Measurements from ENCODE around the gene TCAP.
A peak's percentile ranks its signal among the peaks of the same experiment; 100 is the strongest.
"Not testable (repeated sequence)": the region's sequence is repeated elsewhere in the genome, so short reads cannot be mapped to it uniquely, and the experiment has no call there.

The TCAP gene

GRCh38 chr17:39679521-39680192, 14.5 kb downstream of the TCAP start:
- no peak for DNase-seq (ENCODE audit: low read depth, low spot score)

- no peak for DNase-seq (ENCODE audit: low read depth, low spot score)
Observed at GRCh38 chr17:39683295-39683939, 18.3 kb downstream of the TCAP start.

GRCh38 chr17:39684369-39685192, 19.4 kb downstream of the TCAP start:
- no peak for DNase-seq (ENCODE audit: low read depth, low spot score)

GRCh38 chr17:39687101-39687545, 22.0 kb downstream of the TCAP start:
- DNase-seq (ENCODE audit: low read depth, low spot score) = no peak

- peak; percentile 77 for DNase-seq (ENCODE audit: low read depth, low spot score)
Observed at GRCh38 chr17:39687546-39688474, 22.7 kb downstream of the TCAP start, which contains the start of gene PGAP3. Gene PGAP3, minus strand, starts transcription at chr17:39688057. Its CDS starts 43 bp downstream, at chr17:39688014.

GRCh38 chr17:39688475-39688835, 23.3 kb downstream of the TCAP start:
- no peak for DNase-seq (ENCODE audit: low read depth, low spot score)

- no peak for DNase-seq (ENCODE audit: low read depth, low spot score)
Observed at GRCh38 chr17:39688945-39689344, 23.8 kb downstream of the TCAP start.

- DNase-seq (ENCODE audit: low read depth, low spot score) = no peak
Observed at GRCh38 chr17:39694593-39694992, 29.4 kb downstream of the TCAP start.

GRCh38 chr17:39695089-39695474, 29.9 kb downstream of the TCAP start:
- DNase-seq (ENCODE audit: low read depth, low spot score) = no peak

GRCh38 chr17:39696731-39697130, 31.6 kb downstream of the TCAP start:
- DNase-seq (ENCODE audit: low read depth, low spot score) = no peak

GRCh38 chr17:39697961-39698360, 32.8 kb downstream of the TCAP start:
- DNase-seq (ENCODE audit: low read depth, low spot score) = no peak

GRCh38 chr17:39699157-39699817, 34.1 kb downstream of the TCAP start:
- DNase-seq (ENCODE audit: low read depth, low spot score) = not testable (repeated sequence)

GRCh38 chr17:39699818-39700147, 34.6 kb downstream of the TCAP start, which contains the start of gene ERBB2:
Gene ERBB2, plus strand, starts transcription at chr17:39700064. Its CDS starts 175 bp downstream, at chr17:39700239.
- DNase-seq (ENCODE audit: low read depth, low spot score) = peak; percentile 37

GRCh38 chr17:39700148-39700987, 35.2 kb downstream of the TCAP start:
- no peak for DNase-seq (ENCODE audit: low read depth, low spot score)

- DNase-seq (ENCODE audit: low read depth, low spot score) = no peak
Observed at GRCh38 chr17:39701012-39701783, 36.0 kb downstream of the TCAP start.

- no peak for DNase-seq (ENCODE audit: low read depth, low spot score)
Observed at GRCh38 chr17:39701784-39702422, 36.8 kb downstream of the TCAP start.

- no peak for DNase-seq (ENCODE audit: low read depth, low spot score)
Observed at GRCh38 chr17:39702901-39703893, 38.0 kb downstream of the TCAP start.

Measured in smooth muscle cell of the brain vasculature (primary cell).